ENCODE results near the gene PCSK2.

Gene PCSK2

GRCh38 chr20:17343091-17343490, 116.3 kb downstream of the PCSK2 start:
- no peak for DNase-seq

DNA sequence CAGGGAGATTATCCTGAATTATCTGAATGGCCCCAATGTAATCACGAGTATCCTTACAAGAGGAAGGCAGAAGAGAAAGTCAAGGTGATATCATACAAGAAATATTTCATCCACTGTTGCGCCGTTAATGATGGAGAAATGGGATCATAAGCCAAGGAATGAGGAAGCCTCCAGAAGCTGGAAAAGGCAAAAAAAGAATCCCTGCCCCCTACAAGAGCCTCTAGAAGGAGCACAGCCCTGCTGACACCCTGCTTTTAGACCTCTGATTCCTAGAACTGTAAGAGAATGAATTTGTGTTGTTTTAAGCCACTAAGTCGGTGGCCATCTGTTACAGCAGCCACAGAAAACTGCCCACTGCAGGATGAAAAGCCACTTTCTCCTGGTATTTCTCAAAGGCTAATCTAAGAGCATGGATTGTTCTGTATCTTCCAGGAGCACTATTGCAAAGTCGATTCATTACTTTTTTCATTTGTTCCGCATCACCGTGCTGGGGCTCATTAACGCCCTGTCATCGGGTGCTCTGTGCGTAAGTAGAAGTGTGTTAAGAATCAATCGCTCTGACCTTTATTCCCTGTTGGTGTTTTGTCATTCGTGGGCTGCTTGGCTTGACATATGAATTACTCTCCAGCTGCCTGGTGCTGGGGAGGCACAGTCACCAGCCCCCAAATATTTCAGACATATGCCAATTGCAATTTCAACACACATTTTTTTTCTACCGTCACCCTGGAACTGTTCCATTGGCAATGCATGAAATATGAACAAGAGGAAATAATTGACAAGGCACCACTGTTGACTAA, 117.0 kb downstream of the PCSK2 start:
- DNase-seq: no peak

GRCh38 chr20:17344790-17345189, 118.0 kb downstream of the PCSK2 start:
- no peak for DNase-seq

GRCh38 chr20:17345321-17345720, 118.5 kb downstream of the PCSK2 start:
- no peak for DNase-seq

- DNase-seq: no peak
Measured at GRCh38 chr20:17350321-17350720, 123.5 kb downstream of the PCSK2 start.

DNA sequence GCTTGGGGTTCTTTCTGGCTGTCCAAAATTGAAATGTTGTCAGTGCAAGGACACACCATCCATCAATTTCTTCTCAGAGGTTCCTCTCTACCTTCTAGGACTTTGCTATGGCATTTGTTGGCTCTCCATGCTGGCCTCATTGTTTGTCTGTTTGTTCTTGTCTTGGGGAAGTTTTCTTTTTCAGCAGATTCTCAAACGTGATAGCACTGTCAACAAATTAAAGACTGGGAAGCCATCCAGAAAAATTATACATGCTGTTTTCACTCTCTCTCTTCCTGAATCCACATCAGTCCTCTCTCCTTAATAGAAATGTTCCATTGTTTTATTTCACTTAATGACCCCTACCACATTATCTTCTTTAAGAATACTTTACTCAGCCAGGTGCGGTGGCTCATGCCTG, 130.4 kb downstream of the PCSK2 start:
- DNase-seq: no peak

GRCh38 chr20:17358854-17359253, 132.0 kb downstream of the PCSK2 start:
- DNase-seq: no peak

DNA sequence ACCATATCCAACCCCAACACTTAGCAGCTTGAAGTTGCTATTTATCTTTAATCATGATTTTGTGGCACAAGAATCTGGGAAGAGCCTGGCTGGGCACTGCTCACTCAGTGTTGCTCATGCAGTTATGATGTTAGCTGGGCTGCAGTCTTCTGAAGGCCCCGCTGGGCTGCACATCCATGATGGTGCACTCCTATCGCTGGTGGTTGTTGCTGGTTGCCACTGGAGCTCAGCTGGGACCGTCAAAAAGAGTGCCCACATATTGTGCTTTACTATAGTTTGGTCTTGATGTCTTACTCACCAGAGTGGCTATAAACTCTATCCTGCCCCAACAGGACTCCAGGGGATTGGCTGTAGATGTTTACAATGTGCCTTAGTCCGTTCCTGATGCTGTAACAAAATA, 137.8 kb downstream of the PCSK2 start:
- no peak for DNase-seq

GRCh38 chr20:17365831-17366230, 139.0 kb downstream of the PCSK2 start:
- no peak for DNase-seq

DNA sequence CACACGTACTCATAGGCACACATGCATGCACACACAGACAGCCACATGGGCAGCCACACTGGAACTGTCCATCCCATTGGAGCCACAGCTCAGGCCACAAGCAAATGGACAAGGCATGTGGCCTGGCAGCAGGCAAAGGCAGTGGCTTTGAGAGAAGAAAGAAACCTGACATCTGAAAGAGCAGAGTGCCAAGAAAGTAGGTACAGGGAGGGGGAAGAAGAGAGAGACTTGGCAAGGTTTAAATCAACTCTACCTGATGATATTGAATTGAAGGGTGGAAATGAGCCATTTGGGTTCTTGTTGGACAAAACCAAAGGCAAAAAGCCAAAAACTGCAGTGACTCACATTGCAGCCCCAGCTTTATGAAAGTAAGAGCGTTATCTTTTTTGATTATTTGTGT, 142.7 kb downstream of the PCSK2 start:
- no peak for DNase-seq

DNA sequence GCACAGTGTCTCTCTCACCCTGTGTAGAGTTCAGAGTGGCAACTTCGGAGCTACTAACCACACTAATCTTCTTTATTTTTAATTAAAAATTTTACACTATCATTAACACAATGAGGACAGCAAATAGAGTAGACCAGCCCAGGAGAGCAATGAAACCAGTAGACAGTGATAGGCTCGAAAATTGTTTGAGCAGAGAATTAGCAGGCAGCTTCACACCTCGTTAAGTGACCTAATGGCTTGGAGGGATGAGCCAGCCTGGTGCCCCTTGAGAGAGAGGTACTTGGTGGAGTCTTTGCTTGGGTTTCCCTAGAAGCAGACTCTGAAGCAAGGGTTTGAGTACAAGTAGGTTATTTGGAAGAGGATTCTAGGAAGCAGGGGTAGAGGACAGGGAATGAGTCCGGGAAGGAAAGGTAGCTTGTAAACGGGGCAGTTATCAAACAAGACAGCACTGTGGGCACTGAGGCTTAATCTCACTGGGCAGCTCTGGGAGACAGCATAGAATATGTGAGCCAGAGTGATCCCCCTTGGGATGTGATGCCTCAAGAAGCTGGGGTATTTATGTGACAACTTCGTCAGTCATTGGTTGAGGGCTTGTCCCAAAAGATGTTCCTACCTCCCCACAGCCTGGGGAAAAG, 146.1 kb downstream of the PCSK2 start:
- no peak for DNase-seq

- DNase-seq: no peak
Measured at GRCh38 chr20:17374086-17374485, 147.2 kb downstream of the PCSK2 start.

- no peak for DNase-seq
Measured at GRCh38 chr20:17376031-17376430, 149.2 kb downstream of the PCSK2 start.

DNA sequence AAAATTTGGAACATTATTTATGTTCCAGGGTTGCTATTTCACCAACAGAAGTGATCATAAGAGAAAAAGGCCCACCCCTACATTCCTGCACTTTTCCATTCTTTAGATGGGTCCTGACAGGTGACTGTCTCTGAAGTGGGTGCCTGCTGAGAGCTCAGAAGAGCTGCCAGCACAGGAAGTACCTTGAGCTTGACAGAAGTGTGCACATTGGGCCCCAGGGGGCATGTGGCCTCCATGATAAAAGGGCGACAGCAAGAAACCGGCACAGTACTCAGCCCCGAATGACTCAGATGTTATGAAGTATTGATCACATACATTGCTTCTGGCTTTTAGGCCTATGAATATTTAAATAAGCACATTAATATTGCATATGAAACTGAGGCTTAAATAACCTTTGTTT, 150.4 kb downstream of the PCSK2 start:
- no peak for DNase-seq

DNA sequence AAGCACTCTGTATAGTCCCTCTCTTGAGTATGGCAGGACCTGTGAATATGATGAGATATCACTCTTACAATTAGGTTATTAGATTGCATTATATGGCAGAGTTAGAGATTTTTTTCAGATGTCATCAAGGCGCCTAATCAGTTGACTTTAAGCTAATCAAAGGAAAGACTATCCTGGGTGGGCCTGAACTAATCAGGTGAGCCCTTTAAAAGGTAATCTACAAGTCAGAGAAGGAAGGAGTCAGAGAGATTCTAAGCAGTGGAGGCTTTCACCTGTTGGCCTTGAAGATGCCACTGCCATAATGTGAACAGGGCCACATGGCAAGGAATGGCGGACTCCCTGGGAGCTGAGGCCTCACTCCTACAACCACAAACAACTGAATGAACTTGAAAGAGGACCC, 152.8 kb downstream of the PCSK2 start:
- no peak for DNase-seq

DNA sequence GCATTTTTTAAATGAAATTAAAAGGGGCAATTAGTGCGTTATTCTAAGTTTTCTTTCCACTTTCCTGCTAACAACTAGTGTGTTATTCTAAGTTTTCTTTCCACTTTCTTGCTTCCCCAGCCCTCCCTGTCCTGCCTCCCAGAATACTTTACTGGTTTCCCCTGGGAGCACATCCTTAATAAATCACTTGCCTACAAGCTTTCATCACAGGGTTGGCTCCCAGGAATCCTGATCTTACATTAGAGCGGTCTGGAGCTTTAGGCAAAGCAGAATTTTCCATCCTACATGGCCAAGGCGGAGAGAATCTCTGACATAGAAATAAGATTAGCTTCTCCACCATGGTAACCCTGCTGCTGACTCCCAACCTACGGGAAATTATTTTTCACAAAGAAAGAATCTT, 154.0 kb downstream of the PCSK2 start:
- no peak for DNase-seq

- DNase-seq: no peak
Measured at GRCh38 chr20:17381724-17382123, 154.9 kb downstream of the PCSK2 start.

GRCh38 chr20:17385798-17386197, 159.0 kb downstream of the PCSK2 start:
- no peak for DNase-seq

DNA sequence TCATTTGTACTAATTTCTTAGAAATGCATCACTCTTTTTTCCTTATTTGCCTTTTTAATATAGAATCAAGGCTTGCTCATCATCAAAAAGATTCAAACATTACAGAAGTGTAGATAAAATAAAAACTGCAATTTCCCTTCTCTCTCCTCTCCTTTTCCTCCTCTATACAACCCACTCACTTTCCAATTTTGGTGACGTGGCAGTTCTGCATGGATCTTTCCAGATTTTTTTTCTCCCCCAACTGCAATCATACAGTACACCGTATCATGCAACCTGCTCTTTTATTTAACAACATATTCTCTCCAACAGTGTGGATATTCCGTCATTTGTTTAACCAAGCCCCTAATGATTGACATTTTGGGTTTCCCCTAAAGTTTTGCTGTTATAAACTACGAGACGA, 163.8 kb downstream of the PCSK2 start:
- no peak for DNase-seq

DNA sequence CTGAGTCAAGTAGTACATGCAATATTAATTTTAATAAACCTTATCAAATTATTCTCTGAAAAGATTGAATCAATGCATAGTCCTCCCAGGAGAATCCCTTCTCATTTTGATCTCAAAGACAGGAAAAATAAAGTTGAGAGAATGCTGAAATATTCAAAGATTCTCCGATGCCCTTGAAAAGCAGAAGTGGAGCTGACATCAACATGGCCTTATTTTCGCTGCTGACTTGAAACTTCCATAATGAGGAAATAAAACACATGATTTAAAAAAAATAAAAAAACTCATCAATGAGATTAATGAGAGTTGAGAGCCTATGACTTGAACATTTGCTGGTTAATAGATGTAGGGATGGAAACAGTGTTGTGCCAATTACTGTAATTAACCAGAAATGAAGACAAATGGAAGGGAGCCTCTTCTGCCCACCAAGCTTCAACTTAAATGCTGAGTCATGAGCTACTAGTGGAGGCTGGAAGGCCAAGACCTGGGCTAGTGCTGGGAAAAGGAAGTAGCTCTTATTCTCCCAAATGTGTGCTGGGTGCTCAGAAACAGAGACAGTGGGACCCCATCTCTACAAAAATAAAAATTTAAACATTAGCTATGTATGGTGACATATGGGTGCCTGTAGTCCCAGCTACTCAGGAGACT, 164.4 kb downstream of the PCSK2 start:
- DNase-seq: no peak

GRCh38 chr20:17394411-17394810, 167.6 kb downstream of the PCSK2 start:
- DNase-seq: no peak

DNA sequence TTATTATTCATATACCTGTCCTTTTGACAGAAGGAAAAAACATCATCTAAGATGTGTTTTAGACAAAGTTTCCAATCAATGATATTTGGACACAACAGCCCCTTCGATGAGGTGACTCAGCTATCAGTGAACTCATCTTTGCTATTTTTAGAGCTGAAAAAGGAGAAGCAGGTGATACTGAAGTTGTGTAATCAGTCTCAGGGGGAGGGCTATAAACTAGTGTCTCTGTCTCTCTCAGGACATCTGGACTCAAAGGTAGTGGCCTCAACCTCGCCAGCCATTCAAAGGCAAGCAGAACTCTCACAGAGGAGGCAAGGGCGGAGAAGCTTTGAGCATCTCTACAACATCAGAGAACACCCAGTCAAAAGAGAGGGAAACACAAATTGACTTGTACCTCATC, 168.9 kb downstream of the PCSK2 start:
- DNase-seq: no peak

- no peak for DNase-seq
Measured at GRCh38 chr20:17399303-17399985, 172.6 kb downstream of the PCSK2 start.

- no peak for DNase-seq
Measured at GRCh38 chr20:17403461-17403860, 176.6 kb downstream of the PCSK2 start.
